ENCODE results near the gene GGCX.

Gene GGCX

DNA sequence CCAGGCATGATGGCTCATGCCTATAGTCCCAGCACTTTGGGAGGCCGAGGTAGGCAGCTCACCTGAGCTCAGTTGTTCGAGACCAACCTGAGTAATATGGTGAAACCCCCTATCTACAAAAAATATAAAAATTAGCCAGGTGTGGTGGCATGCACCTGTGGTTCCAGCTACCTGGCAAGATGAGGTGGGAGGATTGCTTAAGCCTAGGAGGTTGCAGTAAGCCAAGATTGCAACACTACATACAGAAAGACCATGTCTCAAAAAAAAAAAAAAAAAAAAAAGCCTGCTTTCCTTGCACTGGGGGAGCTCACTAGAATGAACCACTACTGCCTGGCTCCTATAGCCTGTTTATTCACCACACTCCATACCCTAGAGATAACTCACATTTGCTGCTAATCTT, 29.7 kb downstream of the GGCX start:
- H3F3A ChIP-seq (ENCODE audit: insufficient read depth, low read length): no peaks in the 10 kb centered on the region
- no peak for DNase-seq
- no peak overlapping the region for H3K4me3 ChIP-seq (ENCODE audit: low read length)

DNA sequence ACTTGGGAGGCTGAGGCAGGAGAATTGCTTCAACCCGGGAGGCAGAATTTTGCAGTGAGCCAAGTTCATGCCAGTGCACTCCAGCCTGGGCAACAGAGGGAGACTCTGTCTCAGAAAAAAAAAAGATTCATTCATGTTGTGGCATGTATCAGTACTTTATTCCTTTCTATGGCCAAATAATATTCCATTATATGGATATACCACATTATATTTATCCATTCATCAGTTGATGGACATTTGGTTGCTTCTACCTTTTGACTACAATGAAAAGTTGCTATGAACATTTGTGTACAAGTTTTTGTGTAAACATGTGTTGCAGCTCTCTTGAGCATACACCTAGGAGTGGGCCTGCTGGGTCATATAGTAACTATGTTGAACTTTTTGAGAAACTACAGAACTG, 31.5 kb downstream of the GGCX start:
- Histone ChIP-seq H2AFZ (ENCODE audit: low read length) (no peak overlapping the region), H3K36me3 (replicated peaks; ENCODE audit: insufficient read depth, low read length) (no peaks in the 10 kb centered on the region), H3K79me2 (ENCODE audit: low read length) (no peaks in the 10 kb centered on the region), H3K4me2 (ENCODE audit: low read depth, low read length) (no peak overlapping the region), H3F3A (ENCODE audit: insufficient read depth, low read length) (no peaks in the 10 kb centered on the region), H3K9me2 (replicated peaks; ENCODE audit: insufficient read depth, low read length) (no peaks in the 10 kb centered on the region), H3K9ac (ENCODE audit: low read length) (no peak overlapping the region), H3K9me3 (replicated peaks; ENCODE audit: insufficient read depth, low read length) (no peaks in the 10 kb centered on the region), H3K27me3 (replicated peaks; ENCODE audit: insufficient read depth, low read length) (no peaks in the 10 kb centered on the region), H3K27ac (ENCODE audit: low read length) (no peak overlapping the region), H4K20me1 (ENCODE audit: insufficient read depth, low read length) (no peaks in the 10 kb centered on the region), H3K4me3 (ENCODE audit: low read length) (no peak overlapping the region), H3K4me1 (ENCODE audit: low read length) (no peaks in the 10 kb centered on the region)
- TF ChIP-seq EZH2 (optimal IDR thresholded peaks at IDR 0.05; ENCODE audit: low read depth, low read length) (no peak), EZH2phosphoT487 (IDR thresholded peaks at IDR 0.05; ENCODE audit: low read length) (no peak)
- TF ChIP-seq, protein P1, sequence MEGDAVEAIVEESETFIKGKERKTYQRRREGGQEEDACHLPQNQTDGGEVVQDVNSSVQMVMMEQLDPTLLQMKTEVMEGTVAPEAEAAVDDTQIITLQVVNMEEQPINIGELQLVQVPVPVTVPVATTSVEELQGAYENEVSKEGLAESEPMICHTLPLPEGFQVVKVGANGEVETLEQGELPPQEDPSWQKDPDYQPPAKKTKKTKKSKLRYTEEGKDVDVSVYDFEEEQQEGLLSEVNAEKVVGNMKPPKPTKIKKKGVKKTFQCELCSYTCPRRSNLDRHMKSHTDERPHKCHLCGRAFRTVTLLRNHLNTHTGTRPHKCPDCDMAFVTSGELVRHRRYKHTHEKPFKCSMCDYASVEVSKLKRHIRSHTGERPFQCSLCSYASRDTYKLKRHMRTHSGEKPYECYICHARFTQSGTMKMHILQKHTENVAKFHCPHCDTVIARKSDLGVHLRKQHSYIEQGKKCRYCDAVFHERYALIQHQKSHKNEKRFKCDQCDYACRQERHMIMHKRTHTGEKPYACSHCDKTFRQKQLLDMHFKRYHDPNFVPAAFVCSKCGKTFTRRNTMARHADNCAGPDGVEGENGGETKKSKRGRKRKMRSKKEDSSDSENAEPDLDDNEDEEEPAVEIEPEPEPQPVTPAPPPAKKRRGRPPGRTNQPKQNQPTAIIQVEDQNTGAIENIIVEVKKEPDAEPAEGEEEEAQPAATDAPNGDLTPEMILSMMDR (IDR thresholded peaks at IDR 0.05; ENCODE audit: low read length): no peak
- DNase-seq: no peak

More for the DNA sequence above, 29.7 kb downstream of the GGCX start:
- H3K4me2 ChIP-seq (ENCODE audit: low read depth, low read length): no peak overlapping the region
- H2AFZ ChIP-seq (ENCODE audit: low read length): no peak overlapping the region
- H3K4me1 ChIP-seq (ENCODE audit: low read length): no peaks in the 10 kb centered on the region
- H3K36me3 ChIP-seq (replicated peaks; ENCODE audit: insufficient read depth, low read length): no peaks in the 10 kb centered on the region
- no peak overlapping the region for H3K9ac ChIP-seq (ENCODE audit: low read length)
- H4K20me1 ChIP-seq (ENCODE audit: insufficient read depth, low read length): no peaks in the 10 kb centered on the region
- no peaks in the 10 kb centered on the region for H3K9me2 ChIP-seq (replicated peaks; ENCODE audit: insufficient read depth, low read length)
- H3K79me2 ChIP-seq (ENCODE audit: low read length): no peaks in the 10 kb centered on the region
- TF ChIP-seq EZH2 (optimal IDR thresholded peaks at IDR 0.05; ENCODE audit: low read depth, low read length): no peak
- TF ChIP-seq, protein P1 (IDR thresholded peaks at IDR 0.05; ENCODE audit: low read length): no peak
- TF ChIP-seq EZH2phosphoT487 (IDR thresholded peaks at IDR 0.05; ENCODE audit: low read length): no peak
- H3K27me3 ChIP-seq (replicated peaks; ENCODE audit: insufficient read depth, low read length): no peaks in the 10 kb centered on the region
- H3K9me3 ChIP-seq (replicated peaks; ENCODE audit: insufficient read depth, low read length): no peaks in the 10 kb centered on the region
- H3K27ac ChIP-seq (ENCODE audit: low read length): no peak overlapping the region

DNA sequence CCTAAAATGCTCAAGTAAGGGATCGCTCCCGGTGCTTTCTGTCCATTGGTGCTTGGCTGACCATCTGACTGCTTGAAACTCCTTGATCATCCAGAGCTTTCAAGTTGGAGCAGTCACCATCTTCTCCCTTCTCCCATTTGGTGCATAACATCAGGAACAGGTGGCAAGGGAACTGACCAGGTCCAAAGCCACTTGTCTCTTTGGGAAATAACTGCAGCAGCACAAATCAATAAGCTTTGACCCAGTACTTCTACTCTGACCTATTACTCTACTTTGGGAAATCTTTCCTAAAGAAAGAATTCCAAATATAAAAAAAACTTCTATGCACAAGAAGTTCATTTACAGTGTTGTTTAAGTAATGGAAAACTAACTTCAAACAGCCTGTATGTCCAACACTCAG, 32.9 kb downstream of the GGCX start:
- no peaks in the 10 kb centered on the region for H4K20me1 ChIP-seq (ENCODE audit: insufficient read depth, low read length)
- no peak overlapping the region for H3K4me2 ChIP-seq (ENCODE audit: low read depth, low read length)
- no peak for TF ChIP-seq EZH2phosphoT487 (IDR thresholded peaks at IDR 0.05; ENCODE audit: low read length)
- no peak for TF ChIP-seq EZH2 (optimal IDR thresholded peaks at IDR 0.05; ENCODE audit: low read depth, low read length)
- TF ChIP-seq, protein P1 (IDR thresholded peaks at IDR 0.05; ENCODE audit: low read length): no peak
- H3K36me3 ChIP-seq (replicated peaks; ENCODE audit: insufficient read depth, low read length): no peaks in the 10 kb centered on the region
- no peaks in the 10 kb centered on the region for H3K4me1 ChIP-seq (ENCODE audit: low read length)
- H3F3A ChIP-seq (ENCODE audit: insufficient read depth, low read length): no peaks in the 10 kb centered on the region
- H3K27me3 ChIP-seq (replicated peaks; ENCODE audit: insufficient read depth, low read length): no peaks in the 10 kb centered on the region
- H3K9ac ChIP-seq (ENCODE audit: low read length): no peak overlapping the region
- H3K9me3 ChIP-seq (replicated peaks; ENCODE audit: insufficient read depth, low read length): no peaks in the 10 kb centered on the region
- H3K27ac ChIP-seq (ENCODE audit: low read length): no peak overlapping the region
- H2AFZ ChIP-seq (ENCODE audit: low read length): no peak overlapping the region
- H3K9me2 ChIP-seq (replicated peaks; ENCODE audit: insufficient read depth, low read length): no peaks in the 10 kb centered on the region
- H3K79me2 ChIP-seq (ENCODE audit: low read length): no peaks in the 10 kb centered on the region
- H3K4me3 ChIP-seq (ENCODE audit: low read length): no peak overlapping the region
- DNase-seq: no peak
